ENCODE measurements around the gene SYT8.

SYT8 gene

DNA sequence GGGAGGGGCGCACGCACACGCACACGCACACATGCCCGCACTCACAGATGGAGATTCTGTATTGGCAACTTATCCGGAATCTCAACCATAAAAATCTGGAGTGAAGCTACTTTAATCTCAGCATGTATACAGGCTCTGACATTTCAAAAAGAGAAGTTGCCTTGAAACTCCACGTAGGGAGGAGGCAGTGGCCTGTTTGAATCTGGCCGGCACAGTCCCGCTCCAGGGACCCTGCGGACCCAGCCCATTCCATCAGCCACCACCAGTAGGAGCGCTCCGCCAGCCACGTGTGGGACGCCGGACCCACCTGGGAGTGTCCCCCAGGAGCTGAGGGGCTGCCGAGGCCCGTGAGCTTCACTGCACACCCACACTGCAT is 1.9 kb upstream of the SYT8 start:
- no peak for DNase-seq

DNA sequence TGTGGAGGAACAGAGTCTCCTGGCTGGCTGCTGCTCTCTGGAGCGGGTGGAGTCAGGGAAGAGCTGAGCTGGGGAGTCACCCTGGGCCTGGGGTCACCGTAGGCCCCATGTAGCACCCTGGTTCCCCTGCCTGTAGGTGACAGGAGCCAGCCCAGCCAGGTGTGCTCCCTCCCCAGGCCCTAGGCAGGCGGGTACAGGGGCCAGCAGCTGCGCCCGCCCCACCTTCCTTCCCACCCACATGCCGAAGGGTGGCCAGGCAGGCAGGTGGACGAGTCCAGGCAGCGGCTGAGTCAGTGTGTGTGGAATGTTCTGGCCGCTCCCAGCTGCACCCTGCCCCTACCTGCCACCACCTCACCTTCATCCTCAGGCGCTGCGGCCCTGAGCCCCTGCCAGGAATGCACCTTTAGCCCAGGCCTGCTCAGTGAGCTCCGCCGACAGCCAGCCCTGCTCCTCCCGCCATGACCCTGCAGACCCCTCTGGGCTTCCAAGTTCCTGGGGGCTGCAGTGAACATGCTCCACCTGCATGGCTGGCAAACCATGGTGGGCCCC is 654 bp upstream of the SYT8 start:
- no peak for DNase-seq

DNA sequence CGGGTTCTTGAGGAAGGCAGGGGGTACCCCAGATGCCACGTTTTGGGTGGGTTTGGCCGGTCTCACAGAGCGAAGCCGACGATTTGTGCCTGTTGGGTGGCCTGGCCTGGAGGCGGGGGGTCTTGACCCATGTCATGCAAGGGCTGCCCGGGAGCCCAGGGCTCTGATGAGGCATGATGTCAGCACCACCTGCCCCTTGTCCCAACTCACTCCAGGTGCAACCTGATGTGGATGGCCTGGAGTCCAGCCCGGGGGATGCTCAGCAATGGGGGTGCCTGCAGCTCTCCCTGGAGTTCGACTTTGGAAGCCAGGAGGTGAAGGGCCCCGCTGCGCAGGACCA is 851 bp downstream of the SYT8 start:
- no peak for DNase-seq

DNA sequence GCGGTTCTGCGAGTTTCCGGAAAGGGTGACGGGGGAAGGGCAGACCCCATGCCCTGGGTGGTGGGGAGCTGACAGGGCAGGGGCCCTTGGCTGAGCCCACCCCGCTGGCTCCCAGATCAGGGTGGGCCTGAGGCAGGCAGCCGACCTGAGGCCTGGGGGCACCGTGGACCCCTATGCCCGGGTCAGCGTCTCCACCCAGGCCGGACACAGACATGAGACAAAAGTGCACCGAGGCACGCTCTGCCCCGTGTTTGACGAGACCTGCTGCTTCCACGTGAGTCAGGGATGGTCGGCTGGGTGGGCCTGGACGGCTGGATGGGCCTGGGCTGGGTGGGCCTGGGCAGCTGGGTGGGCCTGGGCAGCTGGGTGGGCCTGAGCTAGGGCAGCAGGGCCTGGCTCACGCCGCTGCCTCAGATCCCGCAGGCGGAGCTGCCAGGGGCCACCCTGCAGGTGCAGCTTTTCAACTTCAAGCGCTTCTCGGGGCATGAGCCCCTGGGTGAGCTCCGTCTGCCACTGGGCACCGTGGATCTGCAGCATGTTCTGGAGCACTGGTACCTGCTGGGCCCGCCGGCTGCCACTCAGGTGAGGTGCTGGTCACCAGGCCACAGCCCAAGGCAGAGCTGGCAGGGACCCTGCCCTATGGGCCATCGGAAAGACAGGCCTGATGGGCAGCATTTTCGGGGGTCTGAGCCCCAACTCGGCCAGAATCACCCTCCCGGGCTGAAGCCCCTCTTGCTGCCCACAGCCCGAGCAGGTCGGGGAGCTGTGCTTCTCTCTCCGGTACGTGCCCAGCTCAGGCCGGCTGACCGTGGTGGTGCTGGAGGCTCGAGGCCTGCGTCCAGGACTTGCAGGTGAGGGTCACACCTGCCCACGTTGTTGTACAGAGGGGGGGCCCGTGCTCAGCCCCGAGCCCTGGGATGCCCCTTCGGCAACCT is 1.5 kb downstream of the SYT8 start:
- DNase-seq = no peak

DNA sequence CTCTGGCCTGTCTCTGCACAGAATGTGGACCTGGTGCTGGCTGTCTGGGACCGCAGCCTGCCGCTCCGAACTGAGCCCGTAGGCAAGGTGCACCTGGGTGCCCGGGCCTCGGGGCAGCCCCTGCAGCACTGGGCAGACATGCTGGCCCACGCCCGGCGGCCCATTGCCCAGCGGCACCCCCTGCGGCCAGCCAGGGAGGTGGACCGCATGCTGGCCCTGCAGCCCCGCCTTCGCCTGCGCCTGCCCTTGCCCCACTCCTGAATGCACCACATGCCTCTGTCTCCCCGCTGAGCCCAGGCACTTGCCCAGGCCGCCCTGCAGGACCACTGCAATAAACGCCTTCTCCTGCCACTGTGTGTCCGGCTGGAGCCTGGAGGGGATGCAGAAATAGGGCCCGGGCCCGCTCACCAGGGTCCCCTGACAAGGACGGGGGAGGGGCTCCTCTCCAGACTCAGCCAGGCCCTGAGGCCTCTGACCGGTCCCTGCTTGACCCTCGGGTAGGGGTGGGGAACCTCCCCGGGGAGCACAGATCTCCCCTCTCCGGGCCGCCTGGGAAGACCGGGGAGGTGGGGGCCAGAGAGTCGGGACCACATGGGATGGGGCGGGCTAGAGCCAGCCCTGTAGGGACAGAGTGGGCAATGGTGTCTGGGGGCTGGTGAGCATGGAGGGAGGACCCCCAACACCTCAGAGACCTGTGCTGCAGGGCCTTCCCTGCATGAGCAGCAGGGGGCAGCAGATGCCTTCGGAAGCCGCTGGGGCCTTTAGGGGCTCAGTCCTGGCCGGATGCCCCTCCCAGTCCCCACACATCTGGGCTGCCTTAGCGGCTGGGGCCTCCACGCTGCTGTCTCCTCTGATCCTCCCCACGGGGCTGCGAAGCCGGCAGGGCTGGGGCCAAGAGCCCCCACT is 2.6 kb downstream of the SYT8 start:
- DNase-seq = peak; percentile 34

DNA sequence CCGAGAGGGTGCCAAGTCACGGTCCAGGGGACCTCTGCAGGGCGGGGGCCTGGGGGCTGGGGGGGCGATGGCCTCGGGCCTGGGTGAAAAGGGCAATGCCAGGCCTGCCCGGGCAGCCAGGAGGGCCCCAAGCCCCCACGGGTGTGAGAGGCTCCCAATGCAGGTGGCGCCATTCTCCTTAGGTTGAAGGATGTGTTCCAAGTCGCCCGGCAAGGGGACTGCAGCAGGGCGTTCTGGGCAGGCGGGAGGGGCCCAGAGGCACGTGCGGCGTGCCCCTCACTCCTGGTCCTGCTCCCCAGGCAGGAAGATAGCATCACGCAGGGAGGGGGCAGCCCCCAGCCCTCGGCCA is 3.3 kb downstream of the SYT8 start:
- no peak for DNase-seq

DNA sequence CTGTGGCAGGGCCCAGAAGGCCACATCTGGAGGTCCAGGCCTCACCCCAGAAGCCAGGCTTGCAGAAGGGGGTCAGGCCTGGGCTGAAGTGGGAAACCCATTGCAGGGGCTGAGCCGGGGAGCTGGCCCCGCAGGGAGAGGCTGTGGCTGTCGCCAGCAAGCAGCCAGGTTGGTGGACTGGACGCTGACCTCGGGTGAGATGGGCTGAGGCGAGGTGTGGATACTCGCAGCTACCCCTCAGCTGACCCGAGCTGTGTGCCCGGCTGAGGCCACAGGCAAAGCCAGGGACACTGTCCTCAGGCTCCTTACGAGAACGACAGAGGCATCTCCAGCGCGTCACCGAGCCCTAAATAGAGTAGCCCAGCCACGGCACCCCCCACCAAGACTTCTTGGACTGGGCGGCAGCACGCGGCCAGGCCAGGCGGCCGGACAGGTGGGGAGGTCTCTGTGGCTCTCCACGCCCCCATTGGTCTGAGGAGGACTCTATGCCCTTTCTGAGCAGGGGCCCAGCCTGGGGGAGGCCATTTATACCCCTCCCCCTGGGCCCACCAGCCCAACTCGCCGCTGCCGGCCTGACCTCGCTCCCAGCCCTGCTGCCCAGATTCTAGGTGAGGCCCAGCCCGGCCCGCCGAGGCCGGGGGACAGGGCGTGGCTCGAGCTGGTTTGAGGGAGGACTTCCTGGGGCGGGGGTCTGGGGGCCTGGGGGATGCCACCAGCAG is 3.8 kb downstream of the SYT8 start, which contains the start of gene TNNI2:
Gene TNNI2, plus strand, starts transcription at position 556 of the 719 bp plus-strand sequence. CDS start 716 bp downstream, outside the sequence.
- no peak for DNase-seq

DNA sequence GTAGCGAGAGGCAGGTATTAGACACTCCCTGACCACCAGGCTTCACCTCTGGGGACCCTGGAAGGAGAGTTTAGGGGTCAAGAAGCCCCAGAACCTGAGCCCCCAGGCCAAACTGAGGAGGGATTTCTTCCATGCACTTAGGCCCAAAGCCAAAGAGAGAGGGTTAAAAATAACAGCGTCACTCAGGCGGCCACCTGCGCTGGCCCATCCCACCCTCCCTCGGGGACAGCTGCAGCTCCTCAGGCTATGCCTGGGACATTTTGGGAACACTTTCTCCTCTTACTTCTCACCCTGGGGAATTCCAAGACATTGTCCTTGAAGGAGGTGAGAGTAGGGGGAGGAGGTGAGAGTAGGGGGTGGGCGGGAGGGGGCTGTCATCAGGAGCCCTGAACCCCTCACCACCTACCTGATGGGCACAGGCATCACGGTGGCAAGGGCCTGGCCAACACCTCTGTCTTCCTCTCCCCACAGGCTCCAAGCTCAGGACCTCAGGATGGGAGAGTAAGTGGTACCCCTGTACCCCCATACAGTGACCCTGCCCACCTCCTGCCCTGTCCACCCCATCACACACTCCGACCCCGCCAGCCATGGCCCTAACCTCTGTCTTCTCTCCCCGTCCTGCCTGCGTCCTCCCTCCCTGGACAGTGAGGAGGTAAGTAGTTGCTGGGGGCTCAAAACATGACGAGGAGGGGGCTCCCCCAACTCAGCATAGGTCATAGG is 4.6 kb downstream of the SYT8 start:
- DNase-seq = no peak

DNA sequence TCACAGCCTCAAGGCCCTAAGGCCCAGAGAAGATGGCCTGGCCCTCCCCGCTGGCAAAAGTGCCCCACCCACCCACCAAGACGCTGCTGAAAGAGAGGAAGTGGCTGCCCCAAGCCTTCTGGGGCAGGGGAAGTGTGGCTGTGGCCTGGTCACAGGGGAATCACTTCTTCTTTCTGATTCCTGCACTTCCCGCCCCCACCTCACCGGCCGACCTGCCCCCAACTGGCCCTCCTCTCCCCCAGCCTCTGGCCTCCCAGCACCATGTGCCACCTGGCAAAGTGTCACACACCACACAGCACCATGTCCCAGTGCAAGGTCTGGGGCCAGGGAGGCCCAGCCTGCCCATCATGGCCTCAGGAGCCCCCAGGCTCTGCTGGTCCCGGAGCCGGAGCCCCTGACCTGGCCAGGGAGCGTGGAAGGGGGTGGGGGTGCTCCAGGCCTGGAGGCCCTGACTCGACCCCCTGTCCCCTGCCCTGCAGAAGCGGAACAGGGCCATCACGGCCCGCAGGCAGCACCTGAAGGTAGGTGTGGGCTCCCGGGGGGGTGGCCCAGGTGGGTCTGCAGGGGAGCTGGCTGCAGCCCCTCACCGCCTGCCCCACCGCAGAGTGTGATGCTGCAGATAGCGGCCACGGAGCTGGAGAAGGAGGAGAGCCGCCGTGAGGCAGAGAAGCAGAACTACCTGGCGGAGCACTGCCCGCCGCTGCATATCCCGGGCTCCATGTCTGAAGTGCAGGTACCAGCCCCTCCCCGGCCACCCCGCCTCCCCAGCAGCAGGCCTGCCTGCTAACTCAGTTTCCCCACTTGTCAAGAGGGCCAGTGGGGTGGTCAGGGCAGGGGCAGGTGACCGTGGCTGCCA is 5.4 kb downstream of the SYT8 start:
- DNase-seq = no peak

DNA sequence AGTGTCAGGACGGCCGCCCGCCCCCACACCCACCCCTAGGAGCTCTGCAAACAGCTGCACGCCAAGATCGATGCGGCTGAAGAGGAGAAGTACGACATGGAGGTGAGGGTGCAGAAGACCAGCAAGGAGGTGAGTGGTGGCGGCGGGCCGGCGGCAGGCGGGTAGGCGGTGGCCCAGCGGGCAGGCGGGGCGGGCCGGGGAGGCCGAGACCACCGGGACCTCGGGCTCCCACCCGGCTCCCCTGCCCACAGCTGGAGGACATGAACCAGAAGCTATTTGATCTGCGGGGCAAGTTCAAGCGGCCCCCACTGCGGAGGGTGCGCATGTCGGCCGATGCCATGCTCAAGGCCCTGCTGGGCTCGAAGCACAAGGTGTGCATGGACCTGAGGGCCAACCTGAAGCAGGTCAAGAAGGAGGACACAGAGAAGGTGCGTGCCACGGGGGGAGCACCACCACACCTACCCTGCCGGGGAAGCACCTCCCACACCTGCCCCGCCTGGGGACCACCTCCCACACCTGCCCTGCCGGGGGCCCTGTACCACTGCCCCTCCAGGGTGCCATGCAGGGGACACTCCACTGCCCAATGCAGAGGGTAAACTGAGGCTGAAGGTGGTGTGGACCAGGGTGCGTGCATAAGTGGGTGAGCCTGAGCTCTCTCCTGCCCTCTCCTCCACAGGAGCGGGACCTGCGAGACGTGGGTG is 6.1 kb downstream of the SYT8 start:
- no peak for DNase-seq

DNA sequence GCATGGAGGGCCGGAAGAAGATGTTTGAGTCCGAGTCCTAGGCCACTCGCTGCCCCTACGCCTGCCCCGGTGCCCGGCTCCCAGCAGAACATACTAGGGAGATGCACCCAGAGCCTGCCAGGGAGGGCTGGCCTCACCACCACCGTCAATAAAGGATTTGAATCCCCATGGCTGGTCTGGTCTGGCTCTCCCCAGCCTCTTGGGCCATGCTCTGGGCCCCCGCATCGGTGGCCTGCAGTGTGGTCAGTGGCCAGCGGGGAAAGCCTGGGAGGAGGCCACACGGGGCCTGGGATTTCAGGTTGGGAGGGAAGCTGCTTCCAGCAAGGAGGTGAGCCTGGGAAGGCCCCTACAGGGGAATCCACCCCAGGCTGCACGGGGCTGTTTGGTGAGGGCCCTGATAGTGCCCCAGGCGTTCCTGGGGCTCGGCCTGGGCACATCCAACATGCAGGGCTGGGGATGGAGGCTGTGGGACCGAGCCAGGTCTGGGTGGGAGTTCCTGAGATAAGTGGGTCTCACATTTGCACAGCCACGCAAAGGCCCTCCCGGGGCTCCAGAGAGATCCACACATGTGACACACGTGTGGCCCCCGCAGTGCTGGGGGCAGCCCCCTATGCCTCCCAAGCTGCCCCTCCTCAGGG is 6.8 kb downstream of the SYT8 start:
- DNase-seq = no peak

DNA sequence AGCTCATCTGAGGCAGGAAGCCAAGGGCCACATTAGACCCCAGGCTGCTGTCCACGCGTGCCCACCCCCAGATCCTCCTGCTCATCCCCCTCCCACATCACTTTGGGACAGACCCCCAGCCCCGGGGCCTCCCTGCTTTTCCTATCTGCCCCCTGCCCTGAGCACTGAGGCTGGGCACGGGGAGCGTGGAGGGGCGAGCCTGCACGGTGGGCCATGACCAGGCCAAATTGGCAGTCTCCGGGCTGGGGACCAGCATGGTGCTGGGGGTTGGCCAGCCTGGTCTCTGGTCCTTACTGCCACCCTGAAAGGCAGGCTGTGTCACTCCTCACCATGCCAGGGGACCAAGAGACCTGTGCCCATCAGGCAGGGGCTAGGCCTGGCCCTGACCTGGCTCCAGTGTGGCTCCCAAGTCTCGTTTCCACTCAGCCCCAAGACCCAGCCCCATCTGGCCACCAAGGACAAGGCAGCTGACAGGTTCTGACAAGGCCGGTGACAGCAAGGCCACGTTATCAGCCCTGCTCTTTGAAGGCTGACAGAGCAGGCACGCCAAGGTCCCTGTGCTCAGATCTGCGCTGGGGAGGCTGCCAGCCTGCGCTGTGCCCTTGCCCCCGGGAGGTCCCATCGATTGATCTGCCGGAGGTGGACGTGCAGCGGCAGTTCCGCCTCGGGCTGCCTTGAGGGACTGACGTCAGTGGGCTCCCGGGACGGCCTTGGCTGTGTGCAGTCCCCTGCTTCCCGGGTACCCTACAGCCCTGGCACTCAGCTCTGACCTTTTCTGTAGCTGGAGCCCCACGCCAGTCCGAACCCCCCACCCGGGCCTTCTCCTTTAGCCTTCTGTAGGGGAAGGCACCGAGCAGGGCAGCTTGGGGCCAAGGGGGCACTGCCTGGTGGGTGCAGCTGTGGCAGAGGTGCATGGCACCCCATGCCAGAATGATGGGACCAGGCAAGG is 7.6 kb downstream of the SYT8 start:
- DNase-seq = no peak

DNA sequence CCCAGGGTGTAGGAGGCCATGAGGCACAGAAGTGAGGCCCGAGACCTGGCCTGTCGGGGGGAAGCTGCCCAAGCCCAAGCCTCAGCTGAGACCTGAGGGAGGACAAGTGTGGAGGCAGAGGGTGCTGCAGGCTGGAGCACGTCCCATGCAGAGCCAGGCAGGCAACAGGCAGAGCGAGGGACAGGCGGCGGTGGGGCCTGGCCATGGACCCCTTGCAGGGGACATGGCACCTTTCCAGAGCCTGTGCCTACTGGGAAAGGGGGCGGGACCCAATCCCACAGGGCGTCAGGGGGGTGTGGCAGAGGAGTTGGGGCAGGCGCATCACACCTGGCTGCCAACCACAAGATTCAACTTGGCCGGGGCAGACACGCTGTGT is 8.3 kb downstream of the SYT8 start:
- no peak for DNase-seq

DNA sequence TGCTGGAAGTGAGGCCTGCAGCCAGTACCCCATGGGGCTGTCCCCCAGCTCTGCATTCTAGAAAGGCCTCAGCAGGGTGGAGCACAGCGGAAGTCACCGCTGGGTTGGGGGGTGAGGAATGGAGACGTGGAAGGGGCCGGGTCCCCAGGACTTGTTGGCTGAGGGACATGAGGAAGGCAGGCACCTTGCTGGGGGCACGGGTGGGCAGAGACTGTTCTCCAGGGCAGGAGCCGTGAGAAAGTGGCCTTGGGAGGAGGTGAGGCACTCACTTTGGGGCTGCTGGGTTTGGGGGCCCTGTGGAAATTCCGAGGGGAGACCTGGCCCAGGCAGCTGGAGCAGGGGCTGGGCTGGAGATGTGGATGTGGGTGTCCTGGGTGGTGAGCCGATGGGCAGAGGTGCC is 9.0 kb downstream of the SYT8 start:
- DNase-seq = no peak

DNA sequence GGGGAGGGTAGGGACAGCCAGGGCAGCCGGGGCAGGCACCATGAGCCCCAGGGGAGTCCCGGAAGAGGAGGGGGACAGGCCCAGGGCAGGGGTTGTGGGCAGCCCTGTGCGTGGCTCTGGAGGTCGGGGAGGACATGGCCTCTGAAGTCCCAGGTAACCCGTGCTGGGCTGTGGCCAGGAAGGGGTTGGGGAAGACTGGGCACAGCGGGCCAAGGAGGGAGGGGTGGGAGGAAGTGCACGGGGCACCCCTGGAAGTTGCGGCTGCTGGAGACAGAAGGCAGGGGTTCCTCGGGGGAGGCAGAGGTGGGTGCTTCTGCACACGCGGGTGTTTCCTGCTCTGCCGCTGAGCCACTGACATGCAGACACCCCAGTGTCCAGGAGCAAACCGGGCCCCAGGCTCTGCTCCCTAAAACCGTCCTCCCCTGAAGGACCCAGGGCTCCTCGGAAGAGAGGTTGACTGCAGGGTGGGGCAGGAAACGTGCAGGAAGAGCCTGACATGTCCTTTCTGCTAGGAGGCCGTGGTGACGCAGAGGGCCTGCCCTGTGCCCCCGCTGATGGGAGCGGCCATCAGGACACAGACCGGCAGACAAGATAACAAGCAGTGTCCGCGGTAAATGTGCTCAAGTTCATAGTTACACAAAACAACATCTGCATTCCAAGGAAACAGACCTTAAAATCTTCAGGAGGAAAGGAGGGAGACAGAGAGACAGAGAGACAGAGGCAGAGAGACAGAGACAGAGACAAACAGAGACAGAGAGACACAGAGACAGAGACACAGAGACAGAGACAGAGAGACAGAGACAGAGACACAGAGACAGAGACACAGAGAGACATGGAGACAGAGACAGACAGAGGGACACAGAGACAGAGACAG is 9.7 kb downstream of the SYT8 start:
- no peak for DNase-seq

DNA sequence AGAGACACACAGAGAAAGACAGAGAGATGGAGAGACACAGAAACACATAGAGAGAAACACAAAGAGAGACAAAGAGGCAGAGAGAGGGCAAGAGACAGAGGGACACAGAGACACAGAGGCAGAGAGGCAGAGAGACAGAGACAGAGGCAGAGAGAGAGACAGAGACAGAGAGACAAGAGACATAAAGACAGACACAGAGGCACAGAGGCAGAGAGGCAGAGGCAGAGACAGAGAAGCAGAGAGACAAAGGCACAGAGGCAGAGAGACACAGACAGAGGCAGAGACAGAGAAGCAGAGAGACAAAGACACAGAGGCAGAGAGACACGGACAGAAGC is 10.3 kb downstream of the SYT8 start:
- DNase-seq = no peak

DNA sequence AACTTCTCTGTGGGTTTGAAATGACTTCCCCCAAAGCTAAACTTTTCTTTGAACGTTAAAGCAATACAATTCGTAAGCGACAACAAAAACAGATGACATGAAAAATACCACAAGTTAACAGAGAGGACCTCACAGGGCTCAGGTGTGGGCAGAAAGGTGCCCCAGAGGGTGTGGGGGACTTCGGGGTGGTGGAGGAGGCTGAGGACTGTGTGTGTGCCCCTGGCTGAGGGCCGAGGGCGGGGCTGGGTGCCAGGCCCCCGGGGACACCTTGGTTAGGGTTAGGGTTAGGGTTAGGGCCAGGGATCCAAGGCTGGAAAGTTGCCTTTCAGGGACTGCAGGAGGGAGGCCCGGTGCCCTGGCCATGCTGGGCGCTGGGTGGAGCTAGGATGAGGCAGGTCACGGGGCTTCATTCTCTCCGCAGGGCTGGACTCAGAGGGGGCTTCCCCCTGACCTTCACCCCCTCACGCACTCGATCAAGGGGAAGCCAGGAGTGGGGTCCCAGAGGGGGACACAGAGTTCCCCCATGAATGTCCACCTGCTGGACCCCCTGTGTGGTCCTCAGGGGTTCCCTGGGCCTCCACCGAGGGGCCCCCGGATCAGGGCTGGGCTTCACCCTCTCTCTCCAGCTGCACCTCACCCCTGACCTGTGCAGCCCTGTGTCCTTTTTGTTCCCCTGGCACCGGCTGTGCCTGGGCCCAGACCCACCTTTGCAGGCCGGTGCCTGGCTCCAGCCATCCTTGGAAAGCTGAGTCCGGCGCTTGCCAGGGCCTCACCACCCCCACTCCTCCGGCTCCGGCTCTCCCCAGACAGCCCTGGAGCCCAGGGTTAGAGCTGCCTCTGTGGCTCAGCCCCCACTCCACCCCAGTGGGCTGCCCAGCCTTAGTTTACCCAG is 11.0 kb downstream of the SYT8 start:
- DNase-seq = no peak

Data from NCI-H345 (cell line).